H1 (cell line): ENCODE measurements around the gene EML1. TPM values are rescaled to one million over a fixed set of nuclear protein-coding genes. Genes with fewer than 3 reads are reported as not detected.
A peak's percentile ranks its signal among the peaks of the same experiment; 100 is the strongest.

ENCODE experiments used
- CTCF ChIA-PET: fragments of 300-600 bp; sonication (Branson Sonifier 250); formaldehyde crosslinking; loops from one replicate; lab custom pipeline; 2021; ENCODE audit not compliant: partially characterized antibody; lab: Charles Lee
- POLR2A ChIA-PET: fragments of 300-600 bp; sonication (Branson Sonifier 250); formaldehyde crosslinking; loops from one replicate; lab custom pipeline; 2021; ENCODE audit warnings: inconsistent platforms; ENCODE audit not compliant: partially characterized antibody; lab: Charles Lee
- DNase-seq, 2 experiments: peaks; one replicate each; pipeline versions ENCODE4 v3.0.0 to v3.0.0-alpha.2; 2010 to 2022; ENCODE audit warnings: low spot score in 2 of 2, low read depth in 1 of 2, mixed read lengths in 1 of 2
- FAIRE-seq: peaks from 2 replicates; lab custom pipeline; 2011; peaks lifted over from hg19 to GRCh38; lab: Jason Lieb, UNC
- H2AFZ ChIP-seq: 2 replicates; pipeline ENCODE4 v1.8.1; 2012; ENCODE audit warnings: low read length, inconsistent platforms
- H2AK5ac ChIP-seq: 2 replicates; pipeline ENCODE4 v1.6.1; 2013; ENCODE audit warnings: low read depth, low read length
- H2BK120ac ChIP-seq: replicated peaks from 2 replicates; pipeline ENCODE3; 2013; ENCODE audit warnings: low read depth, low read length, inconsistent platforms
- H2BK12ac ChIP-seq: 2 replicates; pipeline ENCODE4 v1.6.1; 2013; ENCODE audit warnings: low read depth, low read length
- H2BK15ac ChIP-seq: 2 replicates; pipeline ENCODE4 v1.6.1; 2013; ENCODE audit warnings: low read length
- H2BK20ac ChIP-seq: 2 replicates; pipeline ENCODE4 v1.6.1; 2013; ENCODE audit warnings: low read length
- H2BK5ac ChIP-seq: 2 replicates; pipeline ENCODE4 v1.6.1; 2013; ENCODE audit warnings: low read depth, low read length
- H3K14ac ChIP-seq: 2 replicates; pipeline ENCODE4 v1.6.1; 2013; ENCODE audit warnings: inconsistent platforms; ENCODE audit not compliant: insufficient read length
- H3K18ac ChIP-seq: 2 replicates; pipeline ENCODE4 v1.6.1; 2013; ENCODE audit warnings: low read length; ENCODE audit errors: extremely low read depth
- H3K23ac ChIP-seq: 2 replicates; pipeline ENCODE4 v1.6.1; 2013; ENCODE audit warnings: inconsistent platforms; ENCODE audit not compliant: insufficient read length
- H3K23me2 ChIP-seq: 2 replicates; pipeline ENCODE4 v1.6.1; 2013; ENCODE audit warnings: low read depth, low read length
- H3K27ac ChIP-seq: 2 replicates; pipeline ENCODE4 v1.6.1; 2011; ENCODE audit warnings: low read depth, low read length, inconsistent platforms
- H3K27me3 ChIP-seq, 4 experiments: replicated peaks in 1 of 4; 1 replicate in 1 of 4; 2 replicates in 3 of 4; pipeline versions ENCODE4 v1.6.1 to v1.8.1; 2011 to 2013; ENCODE audit warnings: low read length in 3 of 4, mild to moderate bottlenecking in 3 of 4, inconsistent platforms in 2 of 4, mixed read lengths in 2 of 4, moderate library complexity in 1 of 4; ENCODE audit not compliant: control insufficient read depth in 3 of 4, insufficient read depth in 3 of 4; ENCODE audit errors: extremely low read depth in 1 of 4
- H3K36me3 ChIP-seq, 4 experiments: 2 replicates each; pipeline versions ENCODE4 v1.6.1 to v1.8.1; 2011 to 2013; ENCODE audit warnings: mild to moderate bottlenecking in 4 of 4, low read length in 3 of 4, moderate library complexity in 2 of 4, control low read depth in 1 of 4, inconsistent platforms in 1 of 4; ENCODE audit not compliant: insufficient read depth in 4 of 4, control insufficient read depth in 2 of 4
- H3K4ac ChIP-seq: replicated peaks from 2 replicates; pipeline ENCODE3; 2013; ENCODE audit warnings: low read length, low read depth, mixed read lengths, inconsistent platforms; ENCODE audit not compliant: insufficient read length
- H3K4me1 ChIP-seq, 4 experiments: replicated peaks in 1 of 4; 1 replicate in 1 of 4; 2 replicates in 3 of 4; pipeline versions ENCODE4 v1.6.1 to v1.8.1; 2011 to 2013; ENCODE audit warnings: low read length in 3 of 4, inconsistent platforms in 2 of 4, mixed read lengths in 1 of 4; ENCODE audit not compliant: insufficient read depth in 4 of 4, control insufficient read depth in 3 of 4
- H3K4me2 ChIP-seq, 2 experiments: 2 replicates each; pipeline versions ENCODE4 v1.6.1 to v1.8.1; 2011 to 2013; ENCODE audit warnings: low read depth in 2 of 2, low read length in 2 of 2, control low read depth in 1 of 2, inconsistent platforms in 1 of 2, mild to moderate bottlenecking in 1 of 2; ENCODE audit not compliant: insufficient read depth in 1 of 2
- H3K4me3 ChIP-seq, 4 experiments: fragments of 200-600, 300-600 bp in 1 of 4; sonication (generic), shearing (Covaris generic), sonication (Bioruptor Twin) in 1 of 4; 2 replicates each; pipeline versions ENCODE4 v1.5.1 to v1.8.1; 2011 to 2016; ENCODE audit warnings: low read length in 4 of 4, low read depth in 3 of 4, control low read depth in 2 of 4, inconsistent platforms in 2 of 4, mild to moderate bottlenecking in 2 of 4, mixed read lengths in 1 of 4, moderate library complexity in 1 of 4; ENCODE audit not compliant: insufficient read depth in 2 of 4; ENCODE audit errors: extremely low read depth in 1 of 4
- H3K56ac ChIP-seq: replicated peaks from 2 replicates; pipeline ENCODE3; 2013; ENCODE audit warnings: low read depth, mild to moderate bottlenecking, mixed read lengths, low read length, inconsistent platforms; ENCODE audit not compliant: insufficient read length
- H3K79me1 ChIP-seq: 2 replicates; pipeline ENCODE4 v1.6.1; 2013; ENCODE audit warnings: low read depth, low read length, control low read depth
- H3K79me2 ChIP-seq, 2 experiments: 2 replicates each; pipeline versions ENCODE4 v1.6.1 to v1.8.1; 2012 to 2013; ENCODE audit warnings: low read length in 2 of 2, mild to moderate bottlenecking in 2 of 2, inconsistent platforms in 1 of 2; ENCODE audit not compliant: insufficient read depth in 2 of 2, control insufficient read depth in 1 of 2
- H3K9ac ChIP-seq, 4 experiments: replicated peaks in 1 of 4; 1 replicate in 1 of 4; 2 replicates in 3 of 4; pipeline versions ENCODE4 v1.6.1 to v1.8.1; 2011 to 2013; ENCODE audit warnings: low read depth in 3 of 4, low read length in 3 of 4, control low read depth in 2 of 4, mild to moderate bottlenecking in 2 of 4, moderate library complexity in 2 of 4, inconsistent platforms in 1 of 4; ENCODE audit errors: extremely low read depth in 1 of 4
- H3K9me3 ChIP-seq, 2 experiments: 2 replicates each; pipeline versions ENCODE4 v1.6.1 to v1.8.1; 2012 to 2013; ENCODE audit warnings: mild to moderate bottlenecking in 2 of 2, moderate library complexity in 2 of 2, control low read depth in 1 of 2, inconsistent platforms in 1 of 2, low read depth in 1 of 2, low read length in 1 of 2, mixed read lengths in 1 of 2; ENCODE audit not compliant: insufficient read depth in 2 of 2
- H4K20me1 ChIP-seq, 2 experiments: replicated peaks in 1 of 2; 2 replicates each; pipeline versions ENCODE3 to v1.8.1; 2011 to 2013; ENCODE audit warnings: inconsistent platforms in 2 of 2, low read length in 2 of 2, mild to moderate bottlenecking in 1 of 2; ENCODE audit not compliant: insufficient read depth in 2 of 2, control insufficient read depth in 1 of 2
- H4K5ac ChIP-seq: 2 replicates; pipeline ENCODE4 v1.6.1; 2013; ENCODE audit warnings: low read length, low read depth, mixed read lengths, inconsistent platforms; ENCODE audit not compliant: insufficient read length
- H4K8ac ChIP-seq: 2 replicates; pipeline ENCODE4 v1.8.0; 2013; ENCODE audit warnings: mild to moderate bottlenecking, moderate library complexity, low read length, inconsistent platforms; ENCODE audit not compliant: insufficient read depth; ENCODE audit errors: extremely low read depth
- H4K91ac ChIP-seq: replicated peaks from 2 replicates; pipeline ENCODE3; 2013; ENCODE audit warnings: low read length, mixed read lengths, inconsistent platforms; ENCODE audit not compliant: insufficient read length
- JUN ChIP-seq: IDR thresholded peaks from 2 replicates; pipeline ENCODE4 v1.6.1; 2011; ENCODE audit warnings: low read depth, mild to moderate bottlenecking, improper control_type of control experiment, low read length
- KDM1A ChIP-seq: fragments of 200-600, 300-600 bp; sonication (generic); IDR thresholded peaks from 2 replicates; pipeline ENCODE4 v1.7.1; 2016; ENCODE audit warnings: mild to moderate bottlenecking, low read length, borderline replicate concordance
- KDM4A ChIP-seq: IDR thresholded peaks from one replicate; pipeline ENCODE4 v1.7.1; 2012; ENCODE audit warnings: low read depth, mild to moderate bottlenecking, moderate library complexity, low read length, inconsistent platforms; ENCODE audit not compliant: severe bottlenecking
- NRF1 ChIP-seq: IDR thresholded peaks from 2 replicates; pipeline ENCODE4 v1.6.1; 2011; ENCODE audit warnings: mild to moderate bottlenecking, low read depth, low read length, improper control_type of control experiment
- RNF2 ChIP-seq: fragments of 200-900, 300-1000 bp; sonication (generic); IDR thresholded peaks from 2 replicates; pipeline ENCODE4 v1.7.1; 2016; ENCODE audit warnings: borderline replicate concordance, low read depth, mild to moderate bottlenecking, antibody characterized with exemption, low read length; ENCODE audit not compliant: poor library complexity, severe bottlenecking; ENCODE audit errors: missing control alignments
- TBP ChIP-seq: IDR thresholded peaks from 2 replicates; pipeline ENCODE4 v1.6.1; 2011; ENCODE audit warnings: low read depth, low read length, improper control_type of control experiment
- WGBS, 2 experiments: shearing (Covaris generic) in 1 of 2; methylation state at CpG; one replicate each; pipeline versions ENCODE4 v1.1.6 to v1.1.7; 2013 to 2015; ENCODE audit warnings: low lambda C conversion rate in 2 of 2, mixed read lengths in 2 of 2, inconsistent platforms in 1 of 2, low coverage in 1 of 2, missing lambda C conversion rate in 1 of 2; ENCODE audit not compliant: insufficient replicate concordance in 2 of 2, insufficient coverage in 1 of 2, insufficient read length in 1 of 2; ENCODE audit errors: extremely low coverage in 1 of 2, missing lambda C conversion rate in 1 of 2; 5-methylcytosine and 5-hydroxymethylcytosine counted together
- polyA plus RNA-seq, 7 experiments: library from polyadenylated mRNA; depleted of rRNA in 3 of 7; stranded (reverse) in 5 of 7; unstranded in 2 of 7; fragments of >200 nt in 5 of 7; fragments of 200-250 nt in 2 of 7; gene quantifications; 1 replicate in 5 of 7; 2 replicates in 1 of 7; 4 replicates in 1 of 7; pipeline versions ENCODE4 v1.2.1 to v1.2.3, GENCODE V29; 2011 to 2013; ENCODE audit warnings: missing spikeins in 2 of 7, mixed read lengths in 2 of 7
- total RNA-seq: library from RNA; stranded (reverse); fragmentation: NEBNext Ultra II Directional; extraction: Animal tissue kit (Norgen Biotek cat#: 25700); gene quantifications from 2 replicates; pipeline ENCODE4 v1.2.1, GENCODE V29; 2021
- TF ChIP-seq, protein P1 (sequence below), 3 experiments: IDR thresholded peaks; 1 replicate in 2 of 3; 2 replicates in 1 of 3; pipeline versions ENCODE4 v1.5.1 to v1.6.1; 2011; ENCODE audit warnings: low read length in 3 of 3, mild to moderate bottlenecking in 3 of 3, inconsistent platforms in 2 of 3, low read depth in 1 of 3, moderate library complexity in 1 of 3; ENCODE audit not compliant: insufficient read depth in 1 of 3; ENCODE audit errors: control extremely low read depth in 1 of 3

Gene EML1
- total and polyA plus RNA-seq, 2 of the 8 experiments (the other 6 are each of a cell fraction or from before 2014, with no cell fraction given): 11.1 to 24.7 TPM

DNA sequence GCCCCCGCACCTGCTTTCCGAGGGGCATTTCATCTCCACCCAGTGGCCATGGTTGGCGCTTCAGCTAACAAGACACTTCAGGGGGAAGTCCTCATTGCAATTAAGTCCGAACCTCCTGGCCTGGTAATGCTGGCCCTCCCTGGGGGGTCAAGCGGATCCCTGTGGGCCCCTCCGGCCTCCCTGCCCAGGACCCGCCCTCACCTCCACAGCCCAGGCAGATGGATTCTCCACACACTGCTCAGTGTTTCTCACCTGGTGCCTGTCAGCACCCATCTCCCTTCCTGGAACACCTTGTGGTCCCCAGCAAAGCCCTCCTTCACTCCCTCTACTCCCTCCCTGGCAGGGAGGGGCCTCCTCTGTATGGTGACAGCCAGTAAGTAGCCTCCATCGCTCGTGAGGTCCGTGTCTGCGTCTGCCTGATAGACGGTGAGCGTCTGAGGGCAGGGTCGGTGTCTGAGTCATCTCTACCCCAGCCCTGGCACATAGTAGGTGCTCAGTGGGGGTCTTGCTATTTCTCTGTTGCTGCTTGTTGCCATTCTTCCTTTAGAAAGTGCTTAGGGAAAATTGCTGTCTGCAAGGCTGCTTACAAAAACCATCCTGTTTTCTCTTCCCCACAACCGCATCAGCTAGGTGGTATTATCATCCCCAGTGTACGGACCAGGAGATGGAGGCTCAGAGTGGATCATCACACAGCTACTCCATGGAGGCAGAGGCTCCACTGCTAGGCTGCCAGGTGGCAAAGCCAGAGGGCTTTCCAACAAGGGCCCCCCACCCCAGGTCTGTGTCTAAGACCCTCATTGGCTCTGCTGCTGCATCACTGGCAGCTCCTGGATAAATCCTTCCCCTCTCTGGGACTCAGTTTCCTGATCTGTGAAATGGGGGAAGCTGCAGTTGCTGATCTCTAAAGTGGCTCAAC lies 39.7 kb upstream of the EML1 start:
- FAIRE-seq (no peak), DNase-seq (no peak)
- Histone ChIP-seq H3K9me3 (no peaks in the 10 kb centered on the region), H3K79me1 (no peaks in the 10 kb centered on the region), H4K5ac (no peak overlapping the region), H3K9ac (no peak overlapping the region), H3K4ac (no peak overlapping the region), H3K27me3 (no peaks in the 10 kb centered on the region), H3K27ac (0 out of 2 replicates have a peak overlapping the region, but pooled peaks have one; percentile 42), H3K14ac (no peak overlapping the region), H2AFZ (peak overlapping the region; percentile 70; the same call in 1 of the 2 replicates), H3K23me2 (no peaks in the 10 kb centered on the region), H2BK120ac (no peak overlapping the region), H2BK15ac (no peak overlapping the region), H4K8ac (no peak overlapping the region; the same call in 1 of the 2 replicates), H3K4me3 (no peak overlapping the region), H4K91ac (no peak overlapping the region), H2BK5ac (0 out of 2 replicates have a peak overlapping the region, but pooled peaks have one; percentile 44), H2BK12ac (peak overlapping the region; percentile 12; the same call in 1 of the 2 replicates), H4K20me1 (no peaks in the 10 kb centered on the region), H3K79me2 (no peaks in the 10 kb centered on the region), H3K36me3 (no peaks in the 10 kb centered on the region), H3K4me1 (peaks cover 0 to 8% (median 5%) of the 10 kb centered on the region in 4 experiments; a peak in 5 of 7 replicates), H2BK20ac (0 out of 2 replicates have a peak overlapping the region, but pooled peaks have one; percentile 48), H3K4me2 (peak overlapping the region in 1 of 2 experiments; percentile 14; a peak in 1 of 4 replicates), H3K56ac (no peak overlapping the region), H2AK5ac (peak overlapping the region; percentile 89; the same call in 1 of the 2 replicates), H3K23ac (no peak overlapping the region), H3K18ac (peak overlapping the region; percentile 48; the same call in 1 of the 2 replicates)
- ChIA-PET POLR2A (no interaction called here), CTCF (interaction anchor here (0.9 to 17.3 kb wide), 14 partner anchors 9 to 205 kb away, joined by 3 to 237 read pairs (median 6); no protein-coding TSS in a partner anchor)
- TF ChIP-seq KDM1A (peak; percentile 49; the same call in 1 of the 2 replicates), RNF2 (no peak), NRF1 (no peak), JUN (no peak), TBP (no peak), KDM4A (no peak)
- TF ChIP-seq, protein P1, sequence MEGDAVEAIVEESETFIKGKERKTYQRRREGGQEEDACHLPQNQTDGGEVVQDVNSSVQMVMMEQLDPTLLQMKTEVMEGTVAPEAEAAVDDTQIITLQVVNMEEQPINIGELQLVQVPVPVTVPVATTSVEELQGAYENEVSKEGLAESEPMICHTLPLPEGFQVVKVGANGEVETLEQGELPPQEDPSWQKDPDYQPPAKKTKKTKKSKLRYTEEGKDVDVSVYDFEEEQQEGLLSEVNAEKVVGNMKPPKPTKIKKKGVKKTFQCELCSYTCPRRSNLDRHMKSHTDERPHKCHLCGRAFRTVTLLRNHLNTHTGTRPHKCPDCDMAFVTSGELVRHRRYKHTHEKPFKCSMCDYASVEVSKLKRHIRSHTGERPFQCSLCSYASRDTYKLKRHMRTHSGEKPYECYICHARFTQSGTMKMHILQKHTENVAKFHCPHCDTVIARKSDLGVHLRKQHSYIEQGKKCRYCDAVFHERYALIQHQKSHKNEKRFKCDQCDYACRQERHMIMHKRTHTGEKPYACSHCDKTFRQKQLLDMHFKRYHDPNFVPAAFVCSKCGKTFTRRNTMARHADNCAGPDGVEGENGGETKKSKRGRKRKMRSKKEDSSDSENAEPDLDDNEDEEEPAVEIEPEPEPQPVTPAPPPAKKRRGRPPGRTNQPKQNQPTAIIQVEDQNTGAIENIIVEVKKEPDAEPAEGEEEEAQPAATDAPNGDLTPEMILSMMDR (IDR thresholded peaks at IDR 0.05; ENCODE audit: control extremely low read depth in 1 of 3, insufficient read depth in 1 of 3, low read depth in 1 of 3, low read length in 3 of 3): peak in 2 of 3 experiments; percentile 24 to 30; a peak in 2 of 4 replicates
- 77% methylated on average over 13 of the region's 16 CpGs; no CpG with 5 or more reads in 1 of the 2 experiments for WGBS, 2 experiments
